Transverse colon (tissue), 4 donors: Measurements from ENCODE around the gene CDC14A.

ENCODE experiments used
- POLR2AphosphoS5 ChIP-seq, 3 donors: sonication (generic); formaldehyde crosslinking; IDR thresholded peaks; one replicate each; pipeline ENCODE4 v1.6.1; 2016; ENCODE audit warnings: antibody characterized with exemption in 3 of 3
- TF ChIP-seq, protein P1 (sequence below), 5 experiments: fragments of 200-600 bp in 3 of 5; fragments of 450-650 bp in 2 of 5; sonication (generic) in 3 of 5; IDR thresholded peaks; 1 replicate in 2 of 5; 2 replicates in 3 of 5; pipeline ENCODE4 v1.5.1; 2016 to 2017; ENCODE audit warnings: antibody characterized with exemption in 5 of 5, inconsistent platforms in 3 of 5, mild to moderate bottlenecking in 2 of 5, moderate library complexity in 1 of 5

DNA sequence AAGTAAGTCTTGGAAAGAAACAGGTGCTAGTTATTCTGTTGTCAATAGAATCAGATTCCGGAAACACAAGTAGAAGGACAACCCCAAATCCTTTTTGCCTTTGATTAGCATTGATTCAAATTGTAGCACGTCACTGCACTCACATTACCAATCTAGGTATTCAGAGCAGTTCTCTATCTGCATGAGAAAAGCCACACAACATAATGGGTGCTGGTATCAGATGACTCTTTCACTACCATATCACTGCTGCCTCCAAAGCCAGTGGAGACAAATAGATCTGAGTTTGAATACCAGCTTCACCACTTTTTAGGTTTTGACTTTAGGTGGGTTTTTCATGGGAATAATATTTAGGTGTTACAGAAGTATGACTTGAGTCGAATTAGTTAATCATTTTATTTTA, 47.4 kb upstream of the CDC14A start:
- TF ChIP-seq, protein P1, sequence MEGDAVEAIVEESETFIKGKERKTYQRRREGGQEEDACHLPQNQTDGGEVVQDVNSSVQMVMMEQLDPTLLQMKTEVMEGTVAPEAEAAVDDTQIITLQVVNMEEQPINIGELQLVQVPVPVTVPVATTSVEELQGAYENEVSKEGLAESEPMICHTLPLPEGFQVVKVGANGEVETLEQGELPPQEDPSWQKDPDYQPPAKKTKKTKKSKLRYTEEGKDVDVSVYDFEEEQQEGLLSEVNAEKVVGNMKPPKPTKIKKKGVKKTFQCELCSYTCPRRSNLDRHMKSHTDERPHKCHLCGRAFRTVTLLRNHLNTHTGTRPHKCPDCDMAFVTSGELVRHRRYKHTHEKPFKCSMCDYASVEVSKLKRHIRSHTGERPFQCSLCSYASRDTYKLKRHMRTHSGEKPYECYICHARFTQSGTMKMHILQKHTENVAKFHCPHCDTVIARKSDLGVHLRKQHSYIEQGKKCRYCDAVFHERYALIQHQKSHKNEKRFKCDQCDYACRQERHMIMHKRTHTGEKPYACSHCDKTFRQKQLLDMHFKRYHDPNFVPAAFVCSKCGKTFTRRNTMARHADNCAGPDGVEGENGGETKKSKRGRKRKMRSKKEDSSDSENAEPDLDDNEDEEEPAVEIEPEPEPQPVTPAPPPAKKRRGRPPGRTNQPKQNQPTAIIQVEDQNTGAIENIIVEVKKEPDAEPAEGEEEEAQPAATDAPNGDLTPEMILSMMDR (IDR thresholded peaks at IDR 0.05), result no peak
- no peak for TF ChIP-seq POLR2AphosphoS5 (IDR thresholded peaks at IDR 0.05)
